GM18907 (cell line): ENCODE measurements around the gene SLC44A4.
"Not testable (repeated sequence)": the region's sequence is repeated elsewhere in the genome, so short reads cannot be mapped to it uniquely, and the experiment has no call there.

ENCODE experiments used
- ATAC-seq: cut with Tn5 transposase; IDR thresholded peaks from one replicate; pipeline ENCODE4 v1.9.1; 2021; ENCODE audit warnings: mild to moderate bottlenecking, moderate library complexity; ENCODE audit not compliant: unreplicated experiment

Gene SLC44A4

GRCh38 chr6:31860349-31860748 lies 18.4 kb downstream of the SLC44A4 start:
- no peak for ATAC-seq

- no peak for ATAC-seq
Observed at GRCh38 chr6:31859923-31860322, 18.9 kb downstream of the SLC44A4 start.

DNA sequence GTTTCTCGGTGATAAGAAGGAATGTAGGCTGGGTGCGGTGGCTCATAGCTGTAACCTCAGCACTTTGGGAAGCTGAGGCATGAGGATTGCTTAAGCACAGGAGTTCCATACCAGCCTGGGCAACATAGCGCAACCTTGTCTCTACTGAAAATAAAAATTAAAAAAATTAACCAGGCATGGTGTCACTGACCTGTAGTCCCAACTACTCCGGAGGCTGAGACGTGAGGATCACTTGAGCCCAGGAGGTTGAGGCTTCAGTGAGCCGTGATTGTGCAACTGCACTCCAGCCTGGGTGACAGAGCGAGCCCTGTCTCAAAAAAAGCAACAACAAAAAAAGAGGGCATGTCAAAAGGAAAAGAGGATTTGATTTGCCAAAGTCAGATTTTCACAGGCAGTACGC lies 20.1 kb downstream of the SLC44A4 start:
- ATAC-seq = no peak

DNA sequence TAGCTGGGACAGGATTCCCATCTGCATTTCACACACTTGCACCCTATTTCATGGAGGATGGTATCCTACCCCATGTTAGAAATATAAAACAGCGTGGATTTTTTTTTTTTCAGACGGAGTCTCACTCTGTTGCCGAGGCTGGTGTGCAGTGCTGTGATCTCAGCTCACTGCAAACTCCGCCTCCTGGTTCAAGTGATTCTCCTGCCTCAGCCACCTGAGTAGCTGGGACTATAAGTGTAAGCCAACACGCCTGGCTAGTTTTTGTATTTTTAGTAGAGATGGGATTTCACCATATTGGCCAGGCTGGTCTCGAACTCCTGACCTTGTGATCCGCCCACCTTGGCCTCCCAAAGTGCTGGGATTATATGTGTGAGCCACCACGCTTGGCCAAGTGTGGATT lies 21.0 kb downstream of the SLC44A4 start:
- not testable (repeated sequence) for ATAC-seq

GRCh38 chr6:31851980-31852718 lies 26.6 kb downstream of the SLC44A4 start:
- ATAC-seq = not testable (repeated sequence)

DNA sequence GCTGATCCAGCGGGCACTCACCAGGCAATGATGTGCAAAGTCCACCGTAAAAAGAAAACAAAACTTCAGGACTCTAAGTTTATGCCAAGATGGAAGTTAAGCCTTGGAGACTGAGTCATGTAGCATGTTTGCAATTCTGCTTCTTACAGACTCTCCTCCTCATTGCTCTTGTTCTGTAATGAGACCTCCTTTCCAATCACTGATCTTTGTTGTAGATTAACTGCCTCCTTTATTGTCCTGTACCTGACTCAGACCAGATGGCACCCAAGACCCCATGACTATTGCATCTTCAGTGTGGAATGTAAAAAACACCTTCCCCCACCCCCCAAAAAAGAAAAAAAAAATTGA lies 27.3 kb downstream of the SLC44A4 start:
- no peak for ATAC-seq

- ATAC-seq = no peak
Observed at GRCh38 chr6:31850765-31851484, 27.9 kb downstream of the SLC44A4 start.

DNA sequence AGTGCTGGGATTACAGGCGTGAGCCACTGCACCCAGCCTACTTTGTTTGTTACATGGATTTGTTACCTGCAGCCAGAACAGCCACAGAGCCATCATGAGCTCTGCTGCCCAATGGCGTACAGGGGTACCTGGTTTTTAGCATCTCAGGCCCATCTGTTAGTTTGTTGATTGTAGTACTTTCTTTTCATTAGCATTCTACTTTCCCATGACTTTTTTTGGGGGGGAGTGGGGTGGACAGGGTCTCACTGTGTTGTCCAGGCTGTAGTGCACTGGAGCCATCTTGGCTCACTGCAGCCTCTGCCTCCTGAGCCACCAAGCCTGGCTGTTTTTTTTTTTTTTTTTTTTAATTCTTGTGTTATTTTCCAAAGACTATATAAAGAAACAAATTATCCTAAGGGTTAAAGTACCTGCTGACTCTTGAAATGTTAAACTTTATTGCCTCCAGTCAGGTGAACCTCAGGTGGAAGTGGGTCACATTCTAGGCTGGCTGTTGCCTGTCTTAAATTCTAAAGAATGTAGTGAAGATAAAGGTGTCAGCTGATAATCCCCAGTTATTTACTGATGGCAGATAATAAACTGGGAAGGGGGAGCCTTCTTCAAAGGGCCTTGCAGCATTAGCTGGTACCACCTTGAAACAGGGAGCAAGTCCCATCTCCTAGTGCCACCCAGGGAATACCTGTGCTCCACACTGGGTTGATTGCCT lies 31.4 kb downstream of the SLC44A4 start:
- ATAC-seq = no peak

DNA sequence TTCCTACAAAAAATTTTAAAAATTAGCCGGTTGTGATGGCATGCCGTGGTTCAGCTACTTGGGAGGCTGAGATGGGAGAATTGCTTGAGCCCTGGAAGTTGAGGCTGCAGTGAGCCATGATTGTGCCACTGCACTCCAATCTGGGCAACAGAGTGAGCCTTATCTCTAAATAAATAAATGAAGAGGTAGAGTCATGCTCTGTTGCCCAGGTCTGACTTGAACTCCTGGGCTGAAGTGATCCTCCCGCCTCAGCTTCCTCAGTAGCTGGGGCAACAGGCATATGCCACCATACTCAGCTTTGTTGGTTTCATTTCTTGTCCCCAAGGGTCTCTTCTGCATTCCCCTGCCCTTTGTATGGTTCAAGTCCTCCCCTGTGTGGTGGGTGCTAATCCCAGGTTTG lies 34.3 kb downstream of the SLC44A4 start:
- no peak for ATAC-seq

GRCh38 chr6:31842053-31842452 lies 36.7 kb downstream of the SLC44A4 start:
- ATAC-seq = no peak

GRCh38 chr6:31839779-31840126 lies 39.0 kb downstream of the SLC44A4 start:
- not testable (repeated sequence) for ATAC-seq

GRCh38 chr6:31838968-31839367 lies 39.8 kb downstream of the SLC44A4 start:
- ATAC-seq = no peak

GRCh38 chr6:31838114-31838553 lies 40.7 kb downstream of the SLC44A4 start:
- ATAC-seq = not testable (repeated sequence)

DNA sequence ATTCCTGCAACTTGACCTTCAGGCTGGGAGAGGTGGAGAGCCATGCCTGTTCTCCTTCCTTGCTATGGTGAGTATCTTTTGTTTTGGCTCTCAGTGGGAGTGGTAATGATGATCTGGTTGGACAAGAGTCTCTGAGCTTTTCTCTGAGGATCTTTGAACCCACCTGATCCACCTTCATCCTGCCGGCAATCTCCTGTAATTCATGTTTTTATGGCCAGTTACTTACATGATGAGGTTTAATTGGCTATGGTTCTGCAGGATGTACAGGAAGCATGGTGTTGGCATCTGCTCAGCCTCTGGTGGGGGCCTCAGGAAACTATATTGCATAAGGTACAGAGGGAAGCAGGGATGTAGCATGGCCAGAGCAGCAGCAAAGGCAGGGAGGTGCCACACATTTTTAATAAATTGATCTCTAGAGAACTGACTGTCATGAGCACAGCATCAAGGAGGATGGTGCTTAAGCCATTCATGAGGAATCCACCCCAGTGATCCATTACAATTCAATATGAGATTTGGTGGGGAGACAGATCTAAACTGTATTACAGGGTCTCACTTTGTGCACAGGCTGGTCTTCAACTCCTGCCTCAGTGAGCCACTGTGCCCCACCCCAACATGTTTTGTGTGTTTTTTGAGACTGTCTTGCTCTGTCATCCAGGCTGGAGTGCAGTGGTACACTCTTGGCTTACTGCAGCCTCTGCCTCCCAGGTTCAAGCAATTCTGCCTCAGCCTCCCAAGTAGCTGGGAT lies 41.3 kb downstream of the SLC44A4 start:
- no peak for ATAC-seq

DNA sequence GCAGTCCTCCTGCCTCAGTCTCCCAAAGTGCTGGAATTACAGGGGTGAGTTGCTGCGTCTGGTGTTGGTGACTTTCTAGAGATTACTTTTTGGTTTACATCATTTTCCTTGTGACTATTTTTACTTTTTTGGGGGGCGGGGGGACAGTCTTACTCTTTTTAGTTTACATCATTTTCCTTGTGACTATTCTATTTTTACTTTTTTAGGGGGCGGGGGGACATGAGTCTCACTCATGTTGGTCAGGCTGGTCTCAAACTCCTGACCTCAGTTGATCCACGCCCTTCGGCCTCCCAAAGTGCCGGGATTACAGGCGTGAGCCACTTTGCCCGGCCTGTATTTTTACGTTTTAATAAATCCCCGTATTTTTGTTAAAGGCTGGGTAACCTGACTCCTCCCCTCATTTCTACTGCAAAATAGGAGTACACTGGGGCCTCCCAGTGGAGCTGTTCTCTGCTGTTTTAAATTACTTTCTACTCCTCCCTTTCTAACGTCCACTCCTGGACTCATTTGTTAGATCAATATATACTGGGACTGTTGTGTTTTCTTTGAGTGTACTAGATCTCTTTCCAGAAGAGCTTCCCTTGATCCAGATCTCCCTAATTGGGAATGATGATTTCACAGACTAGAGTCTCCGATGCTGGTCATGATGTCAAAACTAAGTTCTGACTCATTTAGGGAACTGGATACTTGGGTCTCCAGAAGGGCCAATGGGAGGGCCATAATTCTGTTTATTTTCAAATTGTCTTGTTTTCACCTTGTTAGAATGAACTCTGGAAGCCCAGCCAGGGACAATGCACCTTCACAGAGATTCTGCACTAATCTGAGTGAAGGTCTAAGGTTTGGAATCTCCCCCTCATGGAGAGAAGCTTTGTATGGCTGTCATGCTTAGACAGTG lies 42.1 kb downstream of the SLC44A4 start:
- ATAC-seq = no peak

DNA sequence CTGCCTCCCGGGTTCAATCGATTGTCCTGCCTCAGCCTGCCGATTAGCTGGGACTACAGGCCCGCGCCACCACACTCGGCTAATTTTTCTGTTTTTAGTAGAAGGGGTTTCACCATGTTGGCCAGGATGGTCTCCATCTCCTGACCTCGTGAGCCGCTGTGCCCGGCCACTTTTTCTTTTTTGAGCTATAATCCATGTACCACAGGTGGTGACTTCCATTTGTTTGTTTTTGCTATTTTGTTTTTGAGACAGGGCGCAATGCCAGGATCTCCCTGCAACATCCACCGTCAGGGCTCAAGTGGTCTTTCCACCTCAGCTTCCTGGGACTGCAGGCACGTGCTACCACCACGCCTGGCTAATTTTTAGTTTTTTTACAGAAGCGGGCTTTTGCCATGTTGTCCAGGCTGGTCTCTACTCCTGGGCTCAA lies 42.7 kb downstream of the SLC44A4 start:
- no peak for ATAC-seq

GRCh38 chr6:31834367-31835250 lies 44.2 kb downstream of the SLC44A4 start:
- ATAC-seq = peak; percentile 46

GRCh38 chr6:31831350-31832215 lies 47.2 kb downstream of the SLC44A4 start:
- no peak for ATAC-seq
